GM12872 (cell line): ENCODE data around the gene SH3GL2.

Experiments used
- CTCF ChIP-seq: IDR thresholded peaks from 3 replicates; pipeline ENCODE4 v1.5.1; 2011; ENCODE audit warnings: low read depth, mild to moderate bottlenecking, low read length, moderate library complexity; ENCODE audit not compliant: insufficient read depth

Gene SH3GL2

GRCh38 chr9:17556255-17556654 is 22.6 kb upstream of the SH3GL2 start:
- TF ChIP-seq CTCF: no peak

- no peak for TF ChIP-seq CTCF
These were observed 21.9 kb upstream of the SH3GL2 start for GRCh38 chr9:17556935-17557334.

GRCh38 chr9:17571825-17572224 is 7.0 kb upstream of the SH3GL2 start:
- no peak for TF ChIP-seq CTCF

GRCh38 chr9:17574342-17574741 is 4.5 kb upstream of the SH3GL2 start:
- no peak for TF ChIP-seq CTCF

- TF ChIP-seq CTCF: no peak
These were observed 322 bp upstream of the SH3GL2 start for GRCh38 chr9:17578577-17578910.

GRCh38 chr9:17580119-17580518 is 1.3 kb downstream of the SH3GL2 start:
- TF ChIP-seq CTCF: no peak

GRCh38 chr9:17587113-17587512 is 8.2 kb downstream of the SH3GL2 start:
- no peak for TF ChIP-seq CTCF

- no peak for TF ChIP-seq CTCF
These were observed 9.5 kb downstream of the SH3GL2 start for GRCh38 chr9:17588395-17588794.
